ENCODE results near the gene NAV3. TPM values are rescaled to one million over a fixed set of nuclear protein-coding genes. Genes with fewer than 3 reads are reported as not detected.

Gene NAV3
- total RNA-seq, 1 experiment from 2014 or later, result 18.0 TPM

GRCh38 chr12:78095623-78096022 lies 264.9 kb downstream of the NAV3 start:
- no TSS peak for BruUV-seq (replicated peaks)
- Histone ChIP-seq H3K4me1 (ENCODE audit: insufficient read depth, low read length, poor library complexity, severe bottlenecking) (peaks cover 4% of the 10 kb centered on the region), H3K27me3 (replicated peaks; ENCODE audit: insufficient read depth, low read depth, low read length, poor library complexity) (no peaks in the 10 kb centered on the region), H3K9me3 (ENCODE audit: low read depth, low read length, poor library complexity, severe bottlenecking) (no peaks in the 10 kb centered on the region), H3K36me3 (ENCODE audit: insufficient read depth, low read length, poor library complexity, severe bottlenecking) (no peaks in the 10 kb centered on the region), H3K4me3 (ENCODE audit: low read depth, low read length, poor library complexity, severe bottlenecking) (no peak overlapping the region), H3K27ac (ENCODE audit: low read depth, low read length, poor library complexity, severe bottlenecking) (no peak overlapping the region)
- TF ChIP-seq EZH2 (IDR thresholded peaks at IDR 0.05; ENCODE audit: borderline replicate concordance, low read depth, low read length, poor library complexity, severe bottlenecking), result no peak
- TF ChIP-seq CTCF (conservative IDR thresholded peaks at IDR 0.05; ENCODE audit: low read depth, low read length), result no peak
- DNase-seq (ENCODE audit: low spot score), result no peak
- CTCF ChIA-PET, result no interaction called here
- intact Hi-C loops (cut with micrococcal nuclease; ENCODE audit: unreplicated experiment), result no loop called here
- POLR2A ChIA-PET (ENCODE audit: low non-redundant PET), result no interaction called here

GRCh38 chr12:78096909-78097597 lies 266.4 kb downstream of the NAV3 start:
- CTCF ChIA-PET, result no interaction called here
- TF ChIP-seq EZH2 (IDR thresholded peaks at IDR 0.05; ENCODE audit: borderline replicate concordance, low read depth, low read length, poor library complexity, severe bottlenecking), result no peak
- peak; percentile 45 for TF ChIP-seq CTCF (conservative IDR thresholded peaks at IDR 0.05; ENCODE audit: low read depth, low read length)
- intact Hi-C loops (cut with micrococcal nuclease; ENCODE audit: unreplicated experiment), result no loop called here
- Histone ChIP-seq H3K4me3 (ENCODE audit: low read depth, low read length, poor library complexity, severe bottlenecking) (no peak overlapping the region), H3K27me3 (replicated peaks; ENCODE audit: insufficient read depth, low read depth, low read length, poor library complexity) (no peaks in the 10 kb centered on the region), H3K36me3 (ENCODE audit: insufficient read depth, low read length, poor library complexity, severe bottlenecking) (no peaks in the 10 kb centered on the region), H3K27ac (ENCODE audit: low read depth, low read length, poor library complexity, severe bottlenecking) (no peak overlapping the region), H3K4me1 (ENCODE audit: insufficient read depth, low read length, poor library complexity, severe bottlenecking) (peaks cover 9% of the 10 kb centered on the region), H3K9me3 (ENCODE audit: low read depth, low read length, poor library complexity, severe bottlenecking) (no peaks in the 10 kb centered on the region)
- DNase-seq (ENCODE audit: low spot score), result peak; percentile 72
- no TSS peak for BruUV-seq (replicated peaks)
- POLR2A ChIA-PET (ENCODE audit: low non-redundant PET), result no interaction called here

- no peak for DNase-seq (ENCODE audit: low spot score)
- peaks cover 9% of the 10 kb centered on the region for H3K4me1 ChIP-seq (ENCODE audit: insufficient read depth, low read length, poor library complexity, severe bottlenecking)
- intact Hi-C loops (cut with micrococcal nuclease; ENCODE audit: unreplicated experiment), result no loop called here
- no peaks in the 10 kb centered on the region for H3K9me3 ChIP-seq (ENCODE audit: low read depth, low read length, poor library complexity, severe bottlenecking)
- CTCF ChIA-PET, result no interaction called here
- H3K36me3 ChIP-seq (ENCODE audit: insufficient read depth, low read length, poor library complexity, severe bottlenecking), result no peaks in the 10 kb centered on the region
- no peaks in the 10 kb centered on the region for H3K27me3 ChIP-seq (replicated peaks; ENCODE audit: insufficient read depth, low read depth, low read length, poor library complexity)
- BruUV-seq (replicated peaks), result no TSS peak
- no peak for TF ChIP-seq CTCF (conservative IDR thresholded peaks at IDR 0.05; ENCODE audit: low read depth, low read length)
- H3K27ac ChIP-seq (ENCODE audit: low read depth, low read length, poor library complexity, severe bottlenecking), result no peak overlapping the region
- POLR2A ChIA-PET (ENCODE audit: low non-redundant PET), result no interaction called here
- no peak overlapping the region for H3K4me3 ChIP-seq (ENCODE audit: low read depth, low read length, poor library complexity, severe bottlenecking)
Measured at GRCh38 chr12:78099806-78100205, 269.1 kb downstream of the NAV3 start.

Measured in A673 (cell line).